ENCODE results near the gene SPOP.

DNA sequence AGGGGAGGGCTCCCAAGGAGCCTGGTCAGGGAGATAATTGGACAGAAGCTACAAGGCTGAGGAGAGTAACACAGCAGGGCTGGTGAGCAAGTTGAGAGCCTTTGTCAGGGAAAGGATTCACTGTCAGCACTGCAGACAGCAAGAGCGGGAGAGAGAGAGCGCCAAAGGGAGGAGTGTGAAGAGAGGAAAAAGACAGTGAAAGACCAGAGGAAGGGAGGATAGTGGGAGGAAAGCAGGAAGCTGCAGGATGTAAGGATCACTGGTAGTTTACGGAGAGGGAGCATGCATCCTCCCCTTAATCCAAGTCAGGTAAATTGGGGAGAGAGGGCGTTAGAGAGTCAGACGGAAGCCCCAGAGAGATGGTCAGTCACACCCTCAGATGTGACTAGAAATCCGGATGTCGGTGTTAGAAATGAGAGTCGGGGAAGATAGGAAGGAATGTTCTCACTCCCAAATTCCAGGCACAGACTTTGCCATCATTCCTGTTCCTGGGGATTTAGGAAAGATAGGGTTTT lies 13.8 kb upstream of the SPOP start:
- no peak for TF ChIP-seq EZH2 (IDR thresholded peaks at IDR 0.05; ENCODE audit: borderline replicate concordance, low read length)
- TF ChIP-seq, protein P1, sequence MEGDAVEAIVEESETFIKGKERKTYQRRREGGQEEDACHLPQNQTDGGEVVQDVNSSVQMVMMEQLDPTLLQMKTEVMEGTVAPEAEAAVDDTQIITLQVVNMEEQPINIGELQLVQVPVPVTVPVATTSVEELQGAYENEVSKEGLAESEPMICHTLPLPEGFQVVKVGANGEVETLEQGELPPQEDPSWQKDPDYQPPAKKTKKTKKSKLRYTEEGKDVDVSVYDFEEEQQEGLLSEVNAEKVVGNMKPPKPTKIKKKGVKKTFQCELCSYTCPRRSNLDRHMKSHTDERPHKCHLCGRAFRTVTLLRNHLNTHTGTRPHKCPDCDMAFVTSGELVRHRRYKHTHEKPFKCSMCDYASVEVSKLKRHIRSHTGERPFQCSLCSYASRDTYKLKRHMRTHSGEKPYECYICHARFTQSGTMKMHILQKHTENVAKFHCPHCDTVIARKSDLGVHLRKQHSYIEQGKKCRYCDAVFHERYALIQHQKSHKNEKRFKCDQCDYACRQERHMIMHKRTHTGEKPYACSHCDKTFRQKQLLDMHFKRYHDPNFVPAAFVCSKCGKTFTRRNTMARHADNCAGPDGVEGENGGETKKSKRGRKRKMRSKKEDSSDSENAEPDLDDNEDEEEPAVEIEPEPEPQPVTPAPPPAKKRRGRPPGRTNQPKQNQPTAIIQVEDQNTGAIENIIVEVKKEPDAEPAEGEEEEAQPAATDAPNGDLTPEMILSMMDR (conservative IDR thresholded peaks at IDR 0.05 in 1 of 2, IDR thresholded peaks at IDR 0.05 in 1 of 2; ENCODE audit: extremely low read depth in 1 of 2, insufficient read depth in 1 of 2, low read depth in 1 of 2, low read length in 2 of 2): no peak

All from mammary epithelial cell (primary cell).